NCI-H524 (cell line): ENCODE data around the gene GJC2.

ENCODE experiments used
- DNase-seq, 2 experiments: peaks; one replicate each; lab custom pipeline; 2025; lab: John Stamatoyannopoulos, UW

GJC2 gene

DNA sequence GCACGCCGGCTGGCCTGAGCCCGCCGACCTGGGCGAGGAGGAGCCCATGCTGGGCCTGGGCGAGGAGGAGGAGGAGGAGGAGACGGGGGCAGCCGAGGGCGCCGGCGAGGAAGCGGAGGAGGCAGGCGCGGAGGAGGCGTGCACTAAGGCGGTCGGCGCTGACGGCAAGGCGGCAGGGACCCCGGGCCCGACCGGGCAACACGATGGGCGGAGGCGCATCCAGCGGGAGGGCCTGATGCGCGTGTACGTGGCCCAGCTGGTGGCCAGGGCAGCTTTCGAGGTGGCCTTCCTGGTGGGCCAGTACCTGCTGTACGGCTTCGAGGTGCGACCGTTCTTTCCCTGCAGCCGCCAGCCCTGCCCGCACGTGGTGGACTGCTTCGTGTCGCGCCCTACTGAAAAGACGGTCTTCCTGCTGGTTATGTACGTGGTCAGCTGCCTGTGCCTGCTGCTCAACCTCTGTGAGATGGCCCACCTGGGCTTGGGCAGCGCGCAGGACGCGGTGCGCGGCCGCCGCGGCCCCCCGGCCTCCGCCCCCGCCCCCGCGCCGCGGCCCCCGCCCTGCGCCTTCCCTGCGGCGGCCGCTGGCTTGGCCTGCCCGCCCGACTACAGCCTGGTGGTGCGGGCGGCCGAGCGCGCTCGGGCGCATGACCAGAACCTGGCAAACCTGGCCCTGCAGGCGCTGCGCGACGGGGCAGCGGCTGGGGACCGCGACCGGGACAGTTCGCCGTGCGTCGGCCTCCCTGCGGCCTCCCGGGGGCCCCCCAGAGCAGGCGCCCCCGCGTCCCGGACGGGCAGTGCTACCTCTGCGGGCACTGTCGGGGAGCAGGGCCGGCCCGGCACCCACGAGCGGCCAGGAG is 8.6 kb downstream of the GJC2 start:
- DNase-seq = no peak

DNA sequence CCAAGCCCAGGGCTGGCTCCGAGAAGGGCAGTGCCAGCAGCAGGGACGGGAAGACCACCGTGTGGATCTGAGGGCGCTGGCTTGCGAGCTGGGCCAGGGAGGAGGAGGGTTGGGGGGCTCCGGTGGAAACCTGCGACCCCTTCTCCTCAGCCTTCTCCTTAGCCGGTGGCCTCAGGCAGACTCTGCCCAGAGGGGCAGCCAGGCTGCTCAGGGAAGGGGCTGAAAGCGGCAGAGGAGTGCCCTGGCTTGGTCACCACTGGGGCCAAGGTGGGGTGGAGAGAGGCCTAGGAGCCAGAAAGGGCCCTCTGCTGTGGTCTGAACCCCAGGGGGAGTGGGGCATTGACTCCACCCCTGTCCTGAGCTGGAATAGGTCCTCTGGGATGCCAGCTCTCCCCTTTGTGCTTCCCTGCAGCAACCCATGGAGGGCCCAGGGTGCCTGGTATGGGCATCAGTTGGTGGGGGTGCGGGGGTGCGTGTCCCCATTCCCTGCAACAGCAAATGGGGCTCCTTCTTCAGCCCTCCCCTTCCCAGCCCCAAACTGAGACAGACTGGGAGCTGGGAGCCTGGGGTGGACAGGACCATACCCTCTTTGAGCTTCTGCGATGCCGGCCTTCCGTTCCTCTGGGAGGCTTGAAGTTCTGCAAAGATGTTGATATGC is 9.4 kb downstream of the GJC2 start:
- DNase-seq = no peak

DNA sequence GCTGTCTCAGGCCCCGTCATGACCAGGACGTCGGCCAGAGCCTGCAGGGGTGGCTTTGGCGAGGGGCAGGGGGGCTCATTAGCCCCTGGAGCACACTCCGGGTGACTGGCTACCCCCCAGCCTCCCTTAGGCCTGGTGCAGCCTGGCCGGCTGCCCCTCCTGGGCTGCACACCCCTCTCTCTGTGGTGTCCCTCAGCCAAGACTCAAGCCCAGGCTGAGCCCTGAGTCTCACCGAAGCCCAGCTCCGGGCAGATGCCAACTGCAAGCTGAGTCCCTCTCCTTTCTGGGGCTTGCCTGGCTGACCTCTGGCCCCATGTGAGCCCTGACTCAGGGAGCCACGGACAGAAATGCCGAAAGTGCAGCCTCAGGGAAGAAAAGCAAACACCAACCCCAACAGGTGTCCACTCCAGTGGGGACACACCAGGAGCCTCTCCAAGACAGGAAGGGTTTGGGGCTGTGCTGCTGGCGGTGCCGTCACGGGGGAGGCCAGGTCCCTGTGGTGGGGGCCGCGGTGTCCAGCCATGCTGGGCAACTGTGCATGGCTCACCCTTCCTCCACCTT is 10.6 kb downstream of the GJC2 start:
- DNase-seq = no peak

DNA sequence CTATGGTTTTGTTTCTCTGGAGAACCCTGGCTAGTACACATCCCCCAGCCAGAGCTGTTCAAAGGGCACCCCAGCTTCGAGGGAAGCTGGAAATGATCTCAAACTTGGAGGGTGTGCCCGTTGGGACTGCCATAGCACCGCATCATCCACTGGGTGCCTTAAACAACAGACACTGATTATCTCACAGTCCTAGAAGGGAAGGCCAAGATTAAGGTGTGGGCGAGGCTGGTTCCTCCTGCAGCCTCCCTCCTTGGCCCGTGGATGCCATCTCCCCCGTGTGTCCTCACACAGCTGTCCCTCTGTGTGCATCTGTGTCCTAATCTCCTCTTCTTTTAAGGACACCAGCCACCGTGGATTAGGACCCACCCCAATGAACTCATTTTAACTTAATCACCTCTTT is 11.6 kb downstream of the GJC2 start:
- peak; percentile 89 to 94 for DNase-seq

DNA sequence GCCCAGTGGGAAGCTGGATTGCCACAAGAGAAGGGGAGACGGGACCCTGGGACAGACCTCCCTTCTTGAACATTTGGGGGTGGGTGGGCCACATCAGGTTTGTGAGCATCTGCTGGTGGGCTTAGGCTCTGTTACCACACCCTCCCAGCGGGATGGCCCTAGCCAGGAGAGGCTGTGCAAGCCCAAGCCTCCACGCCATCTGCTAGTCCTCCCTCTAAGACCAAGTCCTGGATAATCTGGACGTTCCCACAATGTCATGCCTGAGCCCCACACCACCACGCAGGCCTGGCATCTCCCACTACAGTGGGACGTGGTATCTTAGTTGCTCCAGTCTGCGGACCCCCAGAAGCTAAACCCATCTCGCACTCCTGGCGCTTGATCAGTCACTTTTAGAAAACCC is 12.1 kb downstream of the GJC2 start:
- DNase-seq = peak; percentile 87 to 92

DNA sequence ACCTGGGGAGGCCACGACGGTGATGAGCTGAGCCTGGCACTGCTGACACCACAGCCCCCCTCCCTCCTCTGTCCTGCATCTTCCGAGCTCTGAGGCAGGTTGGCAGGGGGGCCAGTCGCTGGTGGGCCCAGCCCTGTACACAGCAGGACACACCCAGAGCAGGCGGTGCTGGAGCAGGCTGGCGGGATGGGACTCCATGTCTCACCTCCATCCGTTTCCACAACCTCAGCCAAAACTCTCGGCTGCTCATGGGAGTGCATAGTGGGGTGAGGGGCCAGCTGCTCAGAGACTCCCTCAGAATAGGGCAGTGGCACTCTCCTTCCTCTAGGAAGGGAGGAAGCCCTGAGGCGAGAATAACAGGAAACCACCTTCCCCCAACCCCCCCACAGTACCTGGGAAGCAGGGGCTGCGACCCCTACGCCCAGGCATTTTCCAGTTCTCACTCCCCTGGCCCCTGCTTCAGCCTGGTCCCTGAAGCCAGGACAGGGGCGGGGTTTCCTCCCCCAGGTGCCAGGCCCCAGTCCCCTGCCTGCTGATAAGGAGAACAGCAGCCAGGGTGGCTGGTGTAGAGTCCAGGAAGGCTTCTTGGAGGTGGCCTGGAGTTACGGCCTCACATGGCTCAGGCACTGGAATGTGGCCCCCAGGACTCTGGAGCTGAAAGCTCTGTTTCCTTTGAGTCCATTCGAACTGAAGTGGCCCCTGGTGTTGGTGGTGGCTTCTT is 12.7 kb downstream of the GJC2 start:
- peak; percentile 43 to 65 for DNase-seq

DNA sequence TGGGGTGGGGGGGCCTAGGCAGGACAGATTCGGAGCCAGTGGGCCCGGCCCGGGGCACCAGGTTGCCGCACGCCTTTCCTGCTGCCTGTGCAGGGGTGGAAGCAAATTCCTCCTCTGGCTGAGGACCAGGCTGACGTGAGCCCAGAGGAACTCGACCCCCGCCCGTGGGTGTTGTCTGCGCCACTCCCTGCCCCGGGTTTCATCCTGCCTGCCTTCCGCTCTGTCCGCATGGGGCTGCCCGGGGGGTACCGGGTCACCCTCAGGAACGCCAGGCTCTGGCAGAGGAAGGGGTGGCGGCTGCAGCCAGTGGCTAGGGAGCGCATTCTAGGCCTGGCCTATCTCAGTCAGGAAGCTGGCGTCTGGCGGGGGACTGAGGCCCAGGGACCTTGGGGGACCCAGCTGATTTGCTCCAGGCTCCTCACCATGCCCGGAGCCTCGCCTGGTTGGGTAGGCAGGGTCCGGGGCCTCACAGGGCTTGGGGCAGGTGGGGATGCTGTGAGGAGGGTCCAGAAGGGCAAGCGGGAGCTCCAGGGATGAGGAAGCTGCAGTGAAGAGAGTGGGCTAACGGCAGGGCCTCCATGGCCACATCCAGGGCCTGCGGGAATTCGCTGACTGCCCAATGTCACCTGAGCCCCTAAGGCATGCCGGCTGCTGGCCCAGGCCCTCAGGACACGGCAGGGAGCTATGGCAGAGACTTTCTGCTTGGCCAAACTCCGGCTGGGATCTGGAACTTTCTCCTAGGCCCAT is 13.4 kb downstream of the GJC2 start:
- DNase-seq = no peak

DNA sequence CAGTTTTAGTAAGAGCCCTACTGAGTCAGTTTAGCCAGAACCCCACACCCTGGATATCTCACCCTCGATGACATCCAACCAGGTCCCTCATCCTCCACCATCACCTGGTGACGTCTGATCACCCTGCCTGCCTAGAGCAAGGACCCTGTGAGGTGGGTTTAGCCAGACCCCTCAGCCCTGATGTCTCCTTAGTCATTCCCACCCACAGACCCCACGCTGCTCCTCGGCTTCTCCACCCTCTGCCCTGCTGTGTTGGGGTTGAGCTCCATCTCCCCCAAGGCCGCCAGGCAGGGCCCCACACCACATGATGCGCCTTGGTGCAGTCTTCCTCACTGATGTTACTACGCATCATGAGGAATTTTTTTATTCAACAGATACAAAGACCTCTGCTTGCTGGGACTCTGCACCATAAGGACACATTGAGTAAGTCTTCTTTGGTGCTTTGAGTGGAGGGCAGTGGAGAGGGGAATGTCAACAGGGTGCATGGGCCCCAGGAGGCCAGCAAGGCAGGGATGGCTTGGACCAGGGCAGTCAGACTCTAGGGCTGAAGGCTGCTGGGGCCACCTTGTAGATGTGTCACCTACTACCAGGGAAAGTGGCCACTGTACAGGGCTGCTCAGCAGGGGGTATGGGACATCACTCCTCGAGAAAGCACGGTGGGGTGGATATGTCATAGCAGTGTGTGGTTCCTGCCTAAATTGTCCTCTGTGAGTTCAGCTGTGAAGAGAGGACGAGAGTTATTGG is 14.2 kb downstream of the GJC2 start:
- no peak for DNase-seq

DNA sequence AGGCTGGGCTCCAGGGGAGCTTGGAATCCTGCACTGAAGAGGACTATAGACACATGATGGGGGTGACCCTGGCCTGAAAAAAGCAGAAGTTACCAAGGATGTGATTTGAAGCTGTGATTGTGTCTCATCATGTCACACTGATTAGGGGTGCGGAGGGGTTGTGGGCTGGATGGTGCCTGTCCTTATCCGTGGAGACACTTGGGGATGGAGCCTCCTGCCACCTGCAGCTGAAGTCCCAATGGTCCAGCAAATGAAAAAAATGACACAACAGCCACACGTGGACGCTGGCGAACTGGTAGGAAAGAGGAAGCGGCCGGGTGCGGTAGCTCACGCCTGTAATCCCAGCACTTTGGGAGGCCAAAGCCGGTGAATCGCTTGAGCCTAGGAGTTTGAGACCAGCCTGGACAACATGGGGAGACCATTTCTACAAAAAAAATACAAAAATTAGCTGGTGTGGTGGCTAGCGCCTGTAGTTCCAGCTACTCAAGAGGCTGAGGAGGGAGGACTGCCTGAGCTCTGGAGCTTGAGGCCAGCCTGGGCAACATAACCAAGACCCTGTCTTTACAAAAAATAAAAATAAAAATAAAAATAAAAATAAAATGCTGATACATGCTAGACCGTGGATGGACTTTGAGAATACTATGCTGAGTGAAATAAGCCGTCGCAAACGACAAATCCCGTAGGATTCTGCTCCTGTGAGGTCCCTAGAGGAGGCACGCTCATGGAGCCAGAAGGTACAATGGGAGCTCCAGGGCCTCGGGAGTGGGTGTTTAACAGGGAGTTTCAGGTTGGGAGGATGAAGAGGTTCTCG is 15.0 kb downstream of the GJC2 start:
- DNase-seq = no peak

DNA sequence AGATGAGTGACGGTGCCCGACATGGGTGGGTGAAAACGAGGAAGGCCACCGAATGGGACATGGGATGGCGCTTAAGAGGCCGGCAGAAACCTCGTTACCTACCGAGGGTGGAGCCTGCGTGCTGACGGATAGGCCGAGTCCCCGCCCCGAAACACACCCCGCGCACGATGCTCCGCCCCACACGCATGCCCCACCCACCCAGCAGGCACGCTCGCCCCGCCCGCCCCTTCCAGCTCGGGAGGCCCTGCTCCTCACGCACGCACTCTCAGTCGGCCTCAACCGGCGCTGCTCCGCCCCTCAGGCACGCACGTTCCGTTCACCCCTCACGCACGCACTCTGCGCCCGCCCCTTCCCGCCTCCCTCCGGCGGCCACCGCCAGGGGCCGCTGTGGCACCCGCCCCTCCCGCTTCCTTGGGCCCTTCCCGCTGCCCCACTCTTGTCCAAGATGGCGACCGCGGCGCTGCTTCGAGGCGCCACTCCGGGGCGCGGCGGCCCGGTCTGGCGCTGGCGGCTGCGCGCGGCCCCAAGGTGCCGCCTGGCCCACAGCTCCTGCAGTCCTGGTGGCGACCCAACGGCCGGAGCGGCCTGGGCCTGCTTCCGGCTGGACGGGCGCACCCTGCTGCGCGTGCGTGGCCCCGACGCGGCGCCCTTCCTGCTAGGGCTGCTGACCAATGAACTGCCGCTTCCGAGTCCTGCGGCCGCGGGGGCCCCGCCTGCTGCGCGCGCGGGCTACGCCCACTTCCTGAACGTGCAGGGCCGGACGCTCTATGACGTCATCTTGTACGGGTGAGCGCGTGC is 15.8 kb downstream of the GJC2 start, which contains the start of gene IBA57:
Gene IBA57 (plus strand): TSS at position 433 of the 798 bp plus-strand sequence. CDS start 13 bp downstream, at position 446.
- peak; percentile 90 to 95 for DNase-seq

DNA sequence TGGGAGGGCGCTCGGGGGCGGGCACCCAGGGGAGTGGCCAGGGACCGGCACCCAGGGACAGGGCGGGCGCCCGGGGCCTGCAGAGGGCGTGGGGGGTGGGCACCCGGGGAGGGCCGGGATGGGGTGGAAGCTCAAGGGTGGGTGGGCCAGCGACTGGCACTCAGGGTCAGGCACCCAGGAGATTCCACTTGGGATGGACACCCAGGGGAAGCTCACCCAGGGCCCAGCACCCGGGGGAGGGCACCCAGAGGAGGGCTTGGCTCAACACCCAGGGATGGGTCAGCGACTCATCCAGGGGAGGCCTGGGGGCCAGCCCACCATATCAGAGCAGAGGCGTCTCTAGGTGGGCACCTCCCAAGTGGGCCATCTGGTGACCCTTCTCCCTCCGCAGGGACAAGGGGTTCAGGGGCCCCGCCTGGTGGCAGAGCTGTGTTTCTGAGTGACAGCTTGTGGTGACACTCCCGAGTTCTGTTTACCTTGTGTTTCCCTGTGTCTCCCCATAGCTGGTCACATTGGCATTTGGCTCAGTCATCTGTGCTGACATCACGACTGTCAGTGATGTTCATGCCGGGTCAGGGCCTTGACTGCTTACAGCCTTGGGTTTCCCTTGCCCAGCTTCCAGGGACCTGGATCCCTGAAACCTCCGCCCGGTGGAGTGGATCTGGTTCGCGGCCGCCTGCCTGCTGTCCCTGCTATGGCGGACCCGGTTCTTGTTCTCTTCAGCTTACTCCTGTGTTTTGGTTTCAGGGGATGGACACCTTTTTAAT is 16.6 kb downstream of the GJC2 start:
- DNase-seq = peak; percentile 46 to 82

DNA sequence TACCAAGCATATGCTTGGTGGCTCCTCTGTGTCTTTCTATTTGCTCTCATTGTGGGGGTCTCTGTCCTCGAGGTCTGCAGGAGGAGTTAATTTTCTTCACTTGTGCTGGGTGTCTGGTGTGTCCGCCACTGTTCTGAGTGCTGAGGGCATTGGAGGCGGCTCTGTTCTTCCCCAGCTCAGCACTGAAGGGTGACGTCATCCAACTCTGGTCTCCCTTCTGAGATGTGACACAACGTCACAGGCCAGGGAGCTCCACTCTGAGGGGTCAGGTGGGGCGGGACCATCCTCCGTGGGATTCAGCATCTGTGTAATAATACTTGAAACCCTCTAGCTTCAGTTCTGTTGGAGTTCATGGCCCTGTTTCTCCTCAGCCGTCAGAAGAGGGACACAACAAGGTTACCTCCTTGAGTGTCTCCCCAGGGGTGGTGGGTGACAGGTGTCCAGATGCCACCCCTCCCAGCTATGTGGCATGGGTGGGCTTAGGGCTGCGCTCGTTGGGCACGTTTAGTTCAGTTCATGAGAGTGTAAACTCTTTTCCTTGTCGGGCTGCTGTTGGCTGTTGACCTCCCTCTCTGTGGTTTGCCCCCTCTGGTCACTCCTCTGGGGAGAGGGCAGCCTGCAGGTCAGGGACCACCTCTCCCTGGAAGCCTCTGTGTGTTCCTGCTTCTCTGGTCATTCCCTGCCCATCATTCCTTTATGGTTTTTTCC is 19.0 kb downstream of the GJC2 start:
- no peak for DNase-seq

DNA sequence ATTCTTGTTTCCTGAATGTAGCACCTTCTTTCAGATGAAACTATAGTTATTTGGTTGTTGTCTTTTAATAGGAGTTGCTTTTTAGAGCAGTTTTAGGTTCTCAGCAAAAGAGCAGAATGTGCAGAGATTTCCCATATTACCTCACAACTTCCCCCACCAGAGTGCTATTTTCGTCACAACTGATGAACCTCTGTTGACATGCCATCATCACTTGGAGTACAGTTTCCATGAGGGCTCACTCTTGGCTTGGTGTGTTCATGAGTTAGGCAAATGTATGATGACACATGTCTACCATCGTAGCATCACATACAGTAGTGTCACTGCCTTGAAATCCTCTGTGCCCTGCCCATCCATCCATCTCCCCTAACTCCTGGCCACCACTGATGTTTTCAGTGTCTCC is 19.6 kb downstream of the GJC2 start:
- no peak for DNase-seq

DNA sequence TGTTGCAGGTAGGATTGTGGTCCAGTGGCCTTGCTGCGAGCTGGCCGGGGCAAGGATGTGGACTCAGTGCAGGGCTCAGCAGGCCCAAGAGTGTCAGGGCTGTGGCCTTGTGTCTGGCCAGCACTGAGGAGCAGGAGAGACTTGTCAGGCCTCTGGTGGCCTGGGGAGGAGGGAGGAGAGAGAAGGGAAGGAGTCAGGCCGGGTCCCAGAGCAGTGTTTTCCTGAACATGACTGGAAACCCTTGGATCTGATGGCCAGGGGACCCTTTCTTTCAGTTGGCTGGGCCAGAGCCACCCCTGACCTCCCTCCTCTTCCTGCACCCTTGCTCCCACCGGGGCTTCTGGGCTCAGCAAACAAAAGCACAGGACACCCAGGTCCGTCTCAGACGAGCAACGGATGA is 20.9 kb downstream of the GJC2 start:
- no peak for DNase-seq

DNA sequence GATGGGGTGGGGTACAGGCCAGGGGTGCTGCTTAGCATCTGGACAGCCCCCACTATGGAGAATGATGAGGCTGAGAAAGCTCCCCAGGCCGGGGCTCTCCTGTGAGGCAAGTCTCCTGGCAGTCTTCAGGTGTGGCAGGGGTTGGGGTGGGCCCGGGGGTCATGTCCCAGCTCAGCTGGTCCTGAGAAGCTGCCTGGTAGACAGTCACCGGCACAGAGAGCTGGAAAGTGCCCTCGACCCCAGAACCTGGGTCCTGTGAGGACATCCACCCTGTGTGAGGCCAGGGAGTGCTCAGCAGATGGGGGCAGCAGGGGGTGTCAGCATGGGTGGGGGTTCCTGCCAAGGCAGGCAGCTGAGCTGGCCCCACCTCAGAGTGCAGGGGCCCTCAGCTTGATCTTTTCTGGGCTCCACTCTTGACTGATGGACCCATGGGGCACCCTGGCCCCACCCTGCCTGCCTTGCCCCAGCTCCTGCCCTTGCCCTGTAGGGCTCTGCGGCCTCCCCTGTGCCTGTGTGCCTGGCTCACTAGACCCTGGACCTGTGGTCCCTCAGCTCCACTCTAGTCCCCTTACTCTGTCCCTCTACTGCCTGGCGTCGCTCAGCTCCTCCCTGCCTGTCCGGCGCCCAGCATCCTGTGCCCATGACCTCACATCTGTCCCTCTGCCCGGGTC is 21.6 kb downstream of the GJC2 start:
- no peak for DNase-seq

DNA sequence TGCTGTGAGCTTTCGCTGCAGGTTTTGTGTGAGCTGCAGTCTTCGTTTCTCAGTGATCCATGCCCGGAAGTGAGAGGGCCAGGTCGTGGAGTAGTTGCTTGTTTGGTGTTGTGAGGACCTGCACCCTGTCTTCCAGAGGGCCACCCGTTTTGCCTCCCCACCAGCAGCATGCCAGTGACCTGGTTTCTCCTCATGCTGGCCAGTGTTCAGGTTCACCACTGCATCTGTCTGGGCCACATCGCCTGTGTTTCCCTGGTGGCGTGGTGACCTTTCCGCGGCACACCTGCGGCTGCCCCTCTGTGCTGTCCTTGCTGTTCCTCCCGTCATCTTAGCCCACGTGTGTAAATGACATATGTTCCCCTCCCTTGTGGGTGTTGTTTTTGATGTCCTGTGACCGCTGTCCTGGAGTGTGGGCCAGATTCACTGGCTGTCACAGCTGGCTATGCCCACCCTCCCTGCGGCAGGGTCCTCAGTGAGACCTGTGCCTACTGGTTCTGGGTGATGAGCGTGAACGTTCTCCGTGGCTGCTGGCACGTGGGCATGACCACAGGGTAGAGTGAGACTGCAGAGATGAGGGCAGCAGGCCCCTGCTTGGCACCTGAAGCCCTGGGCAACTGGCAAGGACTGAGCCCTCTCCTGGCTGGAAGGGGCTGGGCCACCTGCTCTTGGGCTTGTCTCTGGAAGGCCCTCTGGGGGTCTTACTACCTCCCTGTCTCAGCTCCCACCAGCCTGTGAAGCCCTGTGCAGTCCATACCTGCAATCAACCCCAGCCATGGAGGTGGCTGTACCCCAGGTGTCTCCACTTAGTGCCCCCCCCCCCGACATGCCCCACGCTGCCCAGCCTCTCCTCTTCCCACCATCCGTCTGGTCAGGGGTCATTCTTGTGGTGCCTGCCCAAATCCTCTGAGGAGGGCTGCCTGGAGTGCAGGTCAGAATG is 23.1 kb downstream of the GJC2 start:
- DNase-seq = no peak
